HG03103 (cell line): ENCODE measurements around the gene MSH6.

ENCODE experiments used
- ATAC-seq: cut with Tn5 transposase; IDR thresholded peaks from one replicate; pipeline ENCODE4 v1.9.1; 2021; ENCODE audit warnings: low read depth; ENCODE audit not compliant: unreplicated experiment

Gene MSH6

GRCh38 chr2:47778698-47779425 lies 4.1 kb upstream of the MSH6 start:
- no peak for ATAC-seq

GRCh38 chr2:47779426-47779790 lies 3.5 kb upstream of the MSH6 start:
- no peak for ATAC-seq

- ATAC-seq: no peak
These were observed 619 bp upstream of the MSH6 start for GRCh38 chr2:47782381-47782670.

- ATAC-seq: peak; percentile 22
These were observed 774 bp downstream of the MSH6 start for GRCh38 chr2:47783486-47784351.

- ATAC-seq: no peak
These were observed 1.5 kb downstream of the MSH6 start for GRCh38 chr2:47784352-47784851.

DNA sequence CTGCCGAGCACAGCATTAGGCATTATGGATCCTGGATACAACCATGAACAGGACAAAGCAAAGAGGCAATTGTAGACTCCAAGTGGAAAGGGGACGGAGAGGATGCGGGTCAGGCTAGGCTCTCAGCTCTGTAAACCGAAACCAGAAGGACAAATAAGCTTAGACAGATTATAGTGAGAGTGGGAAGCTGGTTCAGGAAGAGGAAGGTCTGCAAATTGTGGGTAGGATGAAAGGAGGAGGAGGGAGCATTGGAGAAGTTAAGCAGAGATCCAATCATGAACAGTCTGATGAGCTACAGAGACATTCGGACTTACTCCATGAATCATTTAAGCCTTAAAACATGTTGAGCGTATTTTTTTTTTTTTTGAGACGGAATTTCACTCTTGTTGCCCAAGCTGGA lies 3.0 kb downstream of the MSH6 start:
- ATAC-seq: no peak

GRCh38 chr2:47796090-47796697 lies 13.2 kb downstream of the MSH6 start:
- no peak for ATAC-seq

GRCh38 chr2:47798631-47799030 lies 15.7 kb downstream of the MSH6 start:
- no peak for ATAC-seq

DNA sequence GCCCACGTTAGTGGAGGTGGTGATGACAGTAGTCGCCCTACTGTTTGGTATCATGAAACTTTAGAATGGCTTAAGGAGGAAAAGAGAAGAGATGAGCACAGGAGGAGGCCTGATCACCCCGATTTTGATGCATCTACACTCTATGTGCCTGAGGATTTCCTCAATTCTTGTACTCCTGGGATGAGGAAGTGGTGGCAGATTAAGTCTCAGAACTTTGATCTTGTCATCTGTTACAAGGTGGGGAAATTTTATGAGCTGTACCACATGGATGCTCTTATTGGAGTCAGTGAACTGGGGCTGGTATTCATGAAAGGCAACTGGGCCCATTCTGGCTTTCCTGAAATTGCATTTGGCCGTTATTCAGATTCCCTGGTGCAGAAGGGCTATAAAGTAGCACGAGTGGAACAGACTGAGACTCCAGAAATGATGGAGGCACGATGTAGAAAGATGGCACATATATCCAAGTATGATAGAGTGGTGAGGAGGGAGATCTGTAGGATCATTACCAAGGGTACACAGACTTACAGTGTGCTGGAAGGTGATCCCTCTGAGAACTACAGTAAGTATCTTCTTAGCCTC lies 16.2 kb downstream of the MSH6 start:
- ATAC-seq: no peak

DNA sequence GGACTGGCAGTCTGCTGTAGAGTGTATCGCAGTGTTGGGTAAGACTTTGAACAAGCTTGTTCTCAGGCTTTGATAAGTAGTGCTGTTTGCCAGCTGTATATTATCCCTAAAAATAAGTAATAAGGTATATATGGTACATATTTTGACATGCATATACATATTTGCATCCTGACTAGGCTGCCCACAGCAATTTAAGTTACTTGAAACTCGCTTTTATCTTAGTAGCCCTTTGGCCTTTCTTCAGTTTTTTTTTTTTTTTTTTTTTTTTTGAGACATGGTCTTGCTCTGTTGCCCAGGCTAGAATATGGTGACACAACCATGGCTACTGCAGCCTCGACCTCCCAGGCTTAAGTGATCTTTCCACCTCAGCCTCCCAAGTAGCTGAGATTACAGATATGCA lies 18.2 kb downstream of the MSH6 start:
- ATAC-seq: no peak

DNA sequence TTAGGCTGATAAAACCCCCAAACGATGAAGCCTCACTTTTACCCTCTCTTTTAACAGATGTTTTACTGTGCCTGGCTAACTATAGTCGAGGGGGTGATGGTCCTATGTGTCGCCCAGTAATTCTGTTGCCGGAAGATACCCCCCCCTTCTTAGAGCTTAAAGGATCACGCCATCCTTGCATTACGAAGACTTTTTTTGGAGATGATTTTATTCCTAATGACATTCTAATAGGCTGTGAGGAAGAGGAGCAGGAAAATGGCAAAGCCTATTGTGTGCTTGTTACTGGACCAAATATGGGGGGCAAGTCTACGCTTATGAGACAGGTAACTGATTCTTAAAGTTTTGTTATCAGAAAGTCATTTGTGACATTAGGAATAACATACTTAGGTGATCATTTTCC lies 20.4 kb downstream of the MSH6 start:
- ATAC-seq: no peak

DNA sequence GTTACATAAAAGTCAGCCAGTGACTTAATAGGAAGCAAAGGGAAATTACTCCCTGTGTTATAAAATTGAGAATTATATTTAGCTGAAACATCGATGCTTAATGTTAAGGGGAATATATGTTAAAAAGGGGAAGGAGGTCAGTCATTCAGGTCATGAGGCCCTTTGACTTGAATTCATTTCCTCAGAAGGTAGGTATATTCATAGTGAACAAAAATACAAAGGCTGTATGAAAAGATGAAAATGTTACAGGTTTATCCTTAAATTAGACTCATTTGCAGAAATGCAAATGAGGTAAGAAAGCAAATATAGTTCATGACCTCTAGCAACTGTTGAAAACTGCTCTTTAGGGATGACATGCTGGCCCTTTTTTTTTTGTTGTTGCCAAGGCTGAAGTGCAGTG lies 20.8 kb downstream of the MSH6 start:
- no peak for ATAC-seq

DNA sequence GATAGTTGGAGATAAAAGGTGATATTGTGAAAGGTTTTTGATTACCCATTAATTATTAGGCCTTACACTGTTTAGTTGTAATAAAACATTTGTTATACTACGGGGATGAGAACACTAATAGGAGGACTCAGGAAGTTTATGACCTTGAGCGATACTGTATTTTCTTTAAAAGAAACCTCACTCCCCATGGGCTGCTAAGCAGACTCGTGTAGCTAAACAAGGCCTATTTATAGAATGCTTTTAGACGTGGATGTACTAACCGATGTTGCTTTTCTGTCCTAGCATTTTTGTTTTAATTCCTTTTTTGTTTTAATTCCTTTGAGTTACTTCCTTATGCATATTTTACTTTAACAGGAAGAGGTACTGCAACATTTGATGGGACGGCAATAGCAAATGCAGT lies 22.9 kb downstream of the MSH6 start:
- no peak for ATAC-seq

DNA sequence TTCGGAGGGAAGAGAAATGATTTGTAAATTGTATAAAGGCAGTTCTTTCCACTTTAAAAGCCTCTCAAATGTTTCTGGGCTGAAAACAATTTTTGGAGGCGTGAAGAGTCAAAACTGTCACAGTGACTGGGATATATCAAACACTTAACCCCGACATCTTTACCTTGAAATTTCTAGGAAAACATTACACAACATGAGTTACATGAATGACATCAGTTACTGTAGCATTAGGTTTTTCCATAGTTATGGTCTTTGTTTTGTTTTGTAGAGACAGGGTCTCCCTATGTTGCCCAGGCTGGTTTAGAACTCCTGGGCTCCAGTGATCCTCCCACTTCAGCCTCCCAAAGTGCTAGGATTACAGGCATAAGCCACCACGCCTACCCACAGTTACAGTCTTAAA lies 25.7 kb downstream of the MSH6 start:
- ATAC-seq: no peak

DNA sequence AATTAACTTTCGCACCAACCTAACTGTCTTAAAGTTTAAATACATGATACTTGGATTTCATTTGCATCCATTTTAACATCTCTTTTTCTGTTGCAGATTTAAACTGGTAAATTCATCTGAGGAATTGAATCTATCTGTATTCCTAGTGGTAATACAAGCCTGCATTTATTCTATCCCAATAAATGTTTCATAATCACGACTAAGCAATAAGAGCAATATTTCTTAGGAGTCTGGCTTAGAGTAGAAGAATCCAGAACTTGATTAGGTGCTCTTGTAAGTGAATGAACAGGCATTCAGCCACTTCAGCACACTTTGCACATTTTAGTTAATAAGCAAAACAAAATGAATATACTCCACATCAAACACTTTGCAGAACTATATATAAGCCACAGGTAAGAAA lies 27.0 kb downstream of the MSH6 start:
- no peak for ATAC-seq

GRCh38 chr2:47810850-47811249 lies 27.9 kb downstream of the MSH6 start:
- ATAC-seq: no peak

GRCh38 chr2:47811668-47812067 lies 28.7 kb downstream of the MSH6 start:
- no peak for ATAC-seq

DNA sequence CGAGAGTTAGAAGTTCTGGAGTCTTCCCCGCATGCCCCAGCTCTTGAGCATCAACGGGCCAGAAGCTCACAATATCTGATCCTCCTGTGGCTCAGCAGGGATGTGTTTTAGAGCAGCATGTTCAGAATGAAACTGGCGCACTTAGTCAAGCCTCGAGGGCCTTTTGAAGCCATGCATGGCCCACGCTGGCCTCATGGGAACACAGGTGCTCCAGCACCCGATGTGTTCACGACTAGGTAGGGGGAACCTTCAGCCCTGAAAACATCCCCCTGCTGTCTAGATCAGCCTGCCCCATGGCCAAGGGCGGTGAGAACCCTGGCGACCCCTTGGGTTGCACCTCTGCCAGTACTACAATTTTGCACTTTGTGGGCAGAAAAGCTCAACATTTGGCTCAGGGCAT lies 32.8 kb downstream of the MSH6 start:
- ATAC-seq: peak; percentile 46

DNA sequence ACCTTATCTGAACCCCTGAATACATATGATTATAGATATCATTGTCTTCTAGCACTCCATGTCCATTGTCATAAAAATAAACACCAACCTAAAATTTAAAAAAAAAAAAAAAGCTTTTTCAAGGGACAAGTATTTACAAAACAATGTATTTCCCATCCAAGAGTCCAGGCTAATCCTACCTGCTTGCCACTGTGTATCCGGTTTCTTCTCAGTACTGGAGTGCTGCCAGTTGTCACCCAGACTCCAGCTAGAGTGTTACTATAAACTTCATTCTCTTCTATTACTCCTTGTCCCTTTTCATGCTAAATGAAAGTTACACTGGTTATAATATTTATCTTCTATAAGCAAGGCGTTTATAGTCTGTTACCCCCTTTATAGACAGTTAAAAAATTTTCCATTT lies 35.8 kb downstream of the MSH6 start:
- no peak for ATAC-seq

GRCh38 chr2:47819834-47820233 lies 36.9 kb downstream of the MSH6 start:
- no peak for ATAC-seq

DNA sequence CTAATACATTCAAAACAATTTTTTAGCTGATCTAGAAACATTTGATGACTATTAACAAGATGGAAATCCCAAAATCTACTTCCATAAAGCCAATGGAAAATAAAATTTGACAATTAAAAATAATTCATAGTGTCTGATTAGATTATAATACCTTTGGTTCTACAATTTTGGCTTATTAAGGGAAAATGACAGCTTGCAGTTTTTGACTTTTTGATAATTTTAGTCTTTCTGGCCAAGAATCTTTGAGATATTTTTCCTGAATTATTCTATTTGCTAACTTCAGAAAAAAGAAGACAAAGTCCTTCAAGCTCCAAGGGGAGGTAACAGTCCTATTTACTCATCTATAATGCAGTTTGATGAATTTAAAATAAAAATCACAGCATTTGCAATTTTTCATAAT lies 39.6 kb downstream of the MSH6 start:
- no peak for ATAC-seq
